ENCODE measurements around the gene HLA-DMA.

DNA sequence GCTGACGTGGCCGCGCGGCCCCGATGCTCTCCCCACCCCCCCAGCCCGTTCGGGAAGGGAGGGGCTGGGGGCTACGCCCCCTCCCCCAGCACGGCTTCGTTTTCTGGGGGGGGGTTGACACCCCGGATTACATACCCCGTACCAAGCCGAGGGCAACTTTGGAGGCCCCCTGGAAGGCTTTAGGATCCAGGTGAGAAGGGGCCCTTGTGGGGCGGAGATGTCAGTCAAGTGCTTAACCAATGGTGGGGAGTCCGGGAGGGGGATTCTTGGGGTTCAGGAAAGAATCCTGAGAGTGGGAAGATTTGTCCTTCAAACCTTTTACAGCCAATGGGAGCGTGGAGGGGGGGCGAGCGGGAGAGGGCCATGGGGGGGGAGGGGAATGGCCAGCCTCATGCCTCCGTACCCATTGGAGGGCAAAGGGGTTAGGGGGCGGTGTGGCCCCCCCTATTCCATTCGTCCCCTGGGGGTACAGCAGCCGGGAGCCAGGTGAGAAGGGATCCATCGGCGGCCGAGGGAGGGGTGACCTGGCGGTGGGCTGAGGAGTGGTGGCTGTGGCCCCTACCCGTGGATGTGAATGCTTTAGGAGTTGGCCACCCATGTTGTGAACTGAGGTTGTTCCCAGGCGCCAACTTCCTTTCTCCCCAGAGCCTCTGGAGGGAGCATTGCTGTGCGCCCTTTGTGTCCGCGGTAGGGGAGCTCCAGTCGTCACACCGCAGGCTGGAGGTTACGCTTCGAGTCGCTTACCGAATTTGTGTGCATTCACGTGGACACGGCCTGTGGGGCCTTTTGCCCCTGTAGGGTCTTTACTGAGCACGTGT lies 16.2 kb upstream of the HLA-DMA start:
- peak in 1 of 2 donors; percentile 27 for TF ChIP-seq POLR2A (IDR thresholded peaks at IDR 0.05)
- TF ChIP-seq CTCF (IDR thresholded peaks at IDR 0.05) = no peak

Measured in Peyer's patch (tissue), 4 donors.